Measurements from ENCODE around the gene FRY.

FRY gene

GRCh38 chr13:32267836-32268439, 236.4 kb downstream of the FRY start:
- no peak for DNase-seq

- DNase-seq, result no peak
Measured at GRCh38 chr13:32272021-32272683, 240.6 kb downstream of the FRY start.

GRCh38 chr13:32277839-32278238, 246.3 kb downstream of the FRY start:
- DNase-seq, result no peak

- DNase-seq, result no peak
Measured at GRCh38 chr13:32278426-32278825, 246.9 kb downstream of the FRY start.

- no peak for DNase-seq
Measured at GRCh38 chr13:32281096-32281495, 249.5 kb downstream of the FRY start.

- DNase-seq, result no peak
Measured at GRCh38 chr13:32282096-32282711, 250.6 kb downstream of the FRY start.

- no peak for DNase-seq
Measured at GRCh38 chr13:32284927-32285632, 253.5 kb downstream of the FRY start.

GRCh38 chr13:32285633-32285965, 254.0 kb downstream of the FRY start:
- DNase-seq, result no peak

- no peak for DNase-seq
Measured at GRCh38 chr13:32297206-32297605, 265.6 kb downstream of the FRY start.

GRCh38 chr13:32298695-32299094, 267.1 kb downstream of the FRY start:
- DNase-seq, result no peak

GRCh38 chr13:32299893-32300292, 268.3 kb downstream of the FRY start:
- DNase-seq, result no peak

- DNase-seq, result no peak
Measured at GRCh38 chr13:32300406-32300805, 268.8 kb downstream of the FRY start.

- no peak for DNase-seq
Measured at GRCh38 chr13:32300920-32301319, 269.3 kb downstream of the FRY start.

GRCh38 chr13:32302461-32302860, 270.9 kb downstream of the FRY start:
- DNase-seq, result no peak

GRCh38 chr13:32305646-32306045, 274.1 kb downstream of the FRY start:
- DNase-seq, result no peak

GRCh38 chr13:32309312-32310133, 277.9 kb downstream of the FRY start:
- DNase-seq, result no peak

- DNase-seq, result peak; percentile 59
Measured at GRCh38 chr13:32310134-32310706, 278.6 kb downstream of the FRY start.

GRCh38 chr13:32311188-32311897, 279.8 kb downstream of the FRY start:
- no peak for DNase-seq

GRCh38 chr13:32314271-32315237, 283.0 kb downstream of the FRY start:
- no peak for DNase-seq

- peak; percentile 78 for DNase-seq
Measured at GRCh38 chr13:32315238-32316027, 283.9 kb downstream of the FRY start, which contains the start of the genes BRCA2 and ZAR1L. Gene BRCA2, plus strand, starts transcription at chr13:32315508. Its CDS starts 953 bp downstream, at chr13:32316461. Gene ZAR1L, minus strand, starts transcription at chr13:32315363. Its CDS starts 3,438 bp downstream, at chr13:32311925.

Data from NCI-H1092 treated with DMSO at 0.1 percent for 48 hours (cell line).